GM11168 (cell line): Measurements from ENCODE around the gene PARP15.
"Not testable (repeated sequence)": the region's sequence is repeated elsewhere in the genome, so short reads cannot be mapped to it uniquely, and the experiment has no call there.

Source experiments
- in situ Hi-C: fragments of 300-500 bp; cut with MboI; formaldehyde crosslinking; loops from one replicate; pipeline ENCODE4 v1.12.0; 2022; ENCODE audit warnings: low sequenced_read_pairs; ENCODE audit not compliant: unreplicated experiment

The PARP15 gene

DNA sequence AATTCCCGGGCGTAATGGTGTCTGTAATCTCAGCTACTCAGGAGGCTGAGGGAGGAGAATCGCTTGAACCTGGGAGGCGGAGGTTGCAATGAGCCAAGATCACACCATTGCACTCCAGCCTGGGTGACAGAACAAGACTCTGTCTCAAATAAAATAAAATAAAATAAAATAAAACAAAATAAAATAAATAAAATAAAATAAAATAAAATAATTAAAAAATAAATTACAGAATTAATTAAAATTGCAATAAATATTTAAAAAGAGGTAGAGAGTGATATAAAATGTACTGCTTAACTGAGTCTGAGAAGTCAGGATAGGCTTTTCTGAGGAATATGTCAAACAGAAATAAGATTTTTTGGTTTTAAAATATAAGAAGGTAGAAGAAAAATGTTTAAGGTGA lies 80.9 kb downstream of the PARP15 start:
- in situ Hi-C loops: not testable (repeated sequence)

- in situ Hi-C loops: no loop called here
Measured at GRCh38 chr3:122660297-122660974, 83.0 kb downstream of the PARP15 start.

DNA sequence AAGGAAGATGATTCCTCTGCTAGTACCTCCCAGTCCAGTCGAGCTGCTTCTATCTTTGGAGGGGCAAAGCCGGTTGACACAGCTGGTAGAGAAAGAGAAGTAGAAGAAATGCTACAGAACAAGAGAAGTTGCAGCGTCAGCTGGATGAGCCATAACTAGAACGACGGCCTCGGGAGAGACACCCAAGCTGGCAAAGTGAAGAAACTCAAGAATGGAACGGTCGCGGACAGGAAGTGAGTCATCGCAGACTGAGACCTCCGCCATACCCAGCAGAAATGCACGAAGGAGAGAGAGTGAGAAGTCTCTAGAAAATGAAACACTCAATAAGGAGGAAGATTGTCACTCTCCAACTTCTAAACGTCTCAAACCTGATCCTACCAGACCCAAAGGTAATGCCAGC lies 84.2 kb downstream of the PARP15 start:
- in situ Hi-C loops: no loop called here

- in situ Hi-C loops: no loop called here
Measured at GRCh38 chr3:122662505-122662904, 85.1 kb downstream of the PARP15 start.

- in situ Hi-C loops: no loop called here
Measured at GRCh38 chr3:122665226-122665786, 87.9 kb downstream of the PARP15 start.

- in situ Hi-C loops: no loop called here
Measured at GRCh38 chr3:122665881-122666280, 88.4 kb downstream of the PARP15 start.

DNA sequence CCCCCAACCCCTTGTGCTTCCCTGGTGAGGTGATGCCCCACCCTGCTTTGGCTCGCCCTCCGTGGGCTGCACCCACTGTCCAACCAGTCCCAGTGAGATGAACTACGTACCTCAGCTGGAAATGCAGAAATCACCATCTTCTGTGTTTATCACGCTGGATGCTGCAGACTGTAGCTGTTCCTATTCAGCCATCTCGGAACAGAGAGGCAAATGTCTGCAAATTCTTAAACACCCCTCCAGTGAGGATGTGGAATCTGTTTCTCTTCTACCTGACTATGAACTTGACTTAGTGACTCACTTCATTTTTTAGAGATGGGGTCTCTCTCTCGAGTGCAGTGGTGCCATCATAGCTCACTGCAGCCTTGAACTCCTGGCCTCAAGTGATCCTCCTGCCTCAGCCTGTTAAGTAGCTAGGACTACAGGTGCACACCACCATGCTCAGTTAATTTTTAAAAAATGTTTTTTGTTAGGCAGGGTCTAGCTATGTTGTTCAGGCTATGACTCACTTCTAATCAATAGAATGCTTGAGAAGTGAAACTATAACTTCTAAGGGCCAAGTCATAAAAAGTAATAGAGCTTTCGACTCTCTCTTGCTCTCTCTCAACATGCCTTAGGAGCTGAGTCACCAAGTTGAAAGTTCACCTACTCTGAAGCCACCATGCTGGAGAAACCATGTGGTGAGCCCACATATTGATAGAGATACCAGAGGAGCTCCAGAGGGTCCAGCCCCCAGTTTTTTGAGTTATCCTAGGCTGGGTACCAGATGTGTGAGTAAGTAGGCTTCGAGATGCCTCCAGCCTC lies 91.7 kb downstream of the PARP15 start:
- in situ Hi-C loops: no loop called here

- in situ Hi-C loops: no loop called here
Measured at GRCh38 chr3:122671553-122671952, 94.1 kb downstream of the PARP15 start.

- in situ Hi-C loops: no loop called here
Measured at GRCh38 chr3:122674339-122674738, 96.9 kb downstream of the PARP15 start.

DNA sequence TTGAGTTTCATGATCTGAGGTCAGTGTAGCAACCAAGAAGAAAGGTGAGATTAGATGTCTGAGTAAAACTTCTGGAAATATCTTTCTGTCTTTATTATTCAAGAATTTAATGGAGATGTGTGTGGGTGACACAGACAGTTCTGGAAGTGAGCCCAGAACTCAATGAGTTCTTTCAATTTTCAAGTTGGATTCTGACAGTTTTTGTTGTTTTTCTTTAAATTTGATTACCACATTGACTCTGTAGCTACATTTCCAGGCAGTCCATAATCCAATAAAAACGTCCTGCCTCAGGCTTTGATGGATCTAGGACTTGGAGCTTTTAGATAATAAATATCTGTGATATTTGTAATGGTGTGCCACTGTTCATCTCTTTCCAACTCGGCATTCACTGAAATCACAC lies 99.3 kb downstream of the PARP15 start:
- in situ Hi-C loops: loop anchor here (5.0 kb wide), 1 partner anchor 109 kb away; no protein-coding TSS in a partner anchor

DNA sequence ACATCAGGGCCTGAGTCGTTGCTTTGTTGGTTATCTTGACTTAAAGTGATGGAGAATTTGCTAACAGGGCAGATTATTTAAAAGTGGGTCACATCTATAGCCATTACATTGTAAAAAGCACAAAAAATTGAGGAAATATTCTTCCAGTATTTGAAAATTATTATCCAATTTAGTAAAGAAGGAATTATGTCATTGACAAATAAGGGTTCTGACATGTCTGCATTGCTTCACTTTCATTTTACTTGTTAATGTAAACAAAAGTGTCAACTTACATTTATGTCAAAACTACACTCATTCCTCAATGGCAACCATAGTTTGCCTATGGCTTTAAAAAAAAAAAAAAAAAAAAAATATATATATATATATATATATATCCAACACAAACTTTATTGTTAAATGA lies 99.8 kb downstream of the PARP15 start:
- in situ Hi-C loops: loop anchor here (5.0 kb wide), 1 partner anchor 110 kb away; no protein-coding TSS in a partner anchor

- in situ Hi-C loops: loop anchor here (5.0 kb wide), 1 partner anchor 111 kb away; no protein-coding TSS in a partner anchor
Measured at GRCh38 chr3:122678506-122678905, 101.1 kb downstream of the PARP15 start.

DNA sequence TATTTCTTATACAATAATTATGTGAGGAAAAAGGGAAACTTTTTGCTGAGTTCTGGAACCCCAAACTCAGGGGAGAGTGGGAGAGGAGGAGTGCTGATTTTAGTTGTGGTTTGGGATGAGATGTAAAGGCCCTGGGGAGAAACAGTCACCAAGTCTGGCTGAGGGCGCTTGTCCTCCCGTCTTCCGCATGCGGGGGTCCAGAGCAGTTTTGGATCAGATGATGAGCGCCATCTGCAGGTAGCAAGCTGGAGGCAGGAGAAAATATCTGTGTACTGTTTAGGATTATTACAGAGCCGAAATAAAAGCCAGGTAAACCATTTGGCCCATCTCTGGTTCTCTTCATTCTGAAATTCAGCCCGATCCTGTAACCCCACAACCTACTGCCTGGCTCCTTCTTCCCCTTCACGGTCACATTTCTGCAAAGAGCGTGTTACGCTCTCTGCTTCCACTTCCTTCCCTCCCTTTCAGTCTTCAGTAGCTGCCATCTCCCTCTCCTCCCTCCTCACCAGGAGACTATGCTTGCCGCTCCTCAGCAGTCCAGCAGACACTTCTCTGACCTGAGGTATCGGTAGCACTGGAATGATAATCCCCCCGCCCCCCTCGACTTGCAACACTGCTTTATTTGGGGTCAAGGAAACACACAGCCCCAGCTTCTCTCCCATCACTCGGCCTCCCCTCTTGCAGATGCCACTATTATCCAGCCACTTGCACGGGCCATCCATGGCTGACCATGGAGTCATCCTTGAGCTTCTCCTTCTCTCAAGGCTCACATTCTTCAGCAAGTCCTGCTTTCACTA lies 101.8 kb downstream of the PARP15 start:
- in situ Hi-C loops: loop anchor here (5.0 kb wide), 1 partner anchor 112 kb away; no protein-coding TSS in a partner anchor

GRCh38 chr3:122679882-122680474 lies 102.5 kb downstream of the PARP15 start:
- in situ Hi-C loops: loop anchor here (5.0 kb wide), 1 partner anchor 113 kb away; no protein-coding TSS in a partner anchor

DNA sequence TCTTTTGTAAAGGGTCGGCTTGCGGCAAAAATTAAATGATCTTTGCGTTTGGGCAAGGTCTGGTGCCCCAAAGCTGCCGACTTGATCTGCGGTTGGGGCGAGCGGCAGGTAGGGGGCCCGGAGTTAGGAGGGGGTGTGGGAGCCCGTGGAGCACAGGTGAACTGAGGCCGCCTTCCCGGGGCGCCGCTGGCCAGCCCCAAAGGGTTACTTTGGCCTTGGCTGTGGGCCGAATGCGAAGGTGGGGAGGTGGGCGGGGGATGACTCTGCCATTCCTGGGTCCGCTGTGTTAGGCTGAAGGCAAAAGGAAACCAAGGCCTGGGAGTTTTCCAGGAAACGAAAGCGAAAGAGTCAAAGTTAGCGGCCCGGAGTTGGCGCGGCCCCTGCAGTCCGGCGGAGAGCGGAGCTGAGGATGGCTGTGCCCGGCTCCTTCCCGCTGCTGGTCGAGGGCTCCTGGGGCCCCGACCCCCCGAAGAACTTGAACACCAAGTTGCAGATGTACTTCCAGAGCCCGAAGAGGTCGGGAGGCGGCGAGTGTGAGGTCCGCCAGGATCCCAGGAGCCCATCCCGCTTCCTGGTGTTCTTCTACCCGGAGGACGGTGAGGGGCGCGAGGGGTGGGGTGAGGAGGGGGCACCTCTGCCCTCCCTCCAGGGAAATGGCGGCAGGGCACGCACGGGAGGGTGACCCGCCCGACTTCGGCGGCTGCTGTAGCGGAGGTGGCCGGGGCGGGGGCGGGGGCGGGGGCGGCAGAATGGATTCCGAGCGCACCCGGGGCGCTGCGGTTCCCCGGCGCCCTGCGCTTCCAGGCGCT lies 103.2 kb downstream of the PARP15 start, which contains the start of gene PARP14:
PARP14 (plus strand) TSS at position 365 of the 809 bp plus-strand sequence; CDS start at position 410, 45 bp downstream.
- in situ Hi-C loops: no loop called here

DNA sequence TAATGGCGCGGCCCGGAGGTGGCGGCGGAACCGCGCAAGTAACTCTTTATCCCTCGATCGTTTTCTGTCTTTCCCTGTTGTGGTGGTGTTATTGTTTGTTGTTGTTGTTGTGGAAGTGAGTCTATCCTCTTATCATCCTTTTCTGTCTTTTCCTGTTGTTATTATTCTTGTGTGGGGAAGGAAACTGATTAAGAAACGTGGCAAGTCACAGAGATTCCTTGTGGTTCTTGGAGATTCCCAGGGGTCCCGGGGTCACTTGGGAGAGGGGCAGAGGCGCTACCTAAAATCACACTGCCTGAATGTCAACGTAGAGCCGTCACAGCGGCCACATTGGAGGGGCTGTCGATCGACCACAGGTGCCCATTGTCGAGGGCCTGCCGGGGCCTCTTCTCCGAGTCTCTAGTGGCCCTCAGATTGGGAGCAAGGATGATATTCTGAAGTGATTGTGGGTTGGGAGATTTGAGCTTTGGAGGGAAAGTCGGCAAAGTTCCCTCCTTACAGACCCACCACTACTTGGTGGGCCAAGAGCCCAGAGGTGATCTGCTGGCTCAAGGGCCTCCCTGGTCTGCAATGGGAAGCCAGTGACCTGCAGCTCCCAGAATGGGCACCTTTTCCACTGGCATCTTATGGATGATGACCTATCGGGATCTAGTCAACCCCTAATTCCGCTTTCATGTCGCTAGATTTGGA lies 104.0 kb downstream of the PARP15 start:
- in situ Hi-C loops: no loop called here

DNA sequence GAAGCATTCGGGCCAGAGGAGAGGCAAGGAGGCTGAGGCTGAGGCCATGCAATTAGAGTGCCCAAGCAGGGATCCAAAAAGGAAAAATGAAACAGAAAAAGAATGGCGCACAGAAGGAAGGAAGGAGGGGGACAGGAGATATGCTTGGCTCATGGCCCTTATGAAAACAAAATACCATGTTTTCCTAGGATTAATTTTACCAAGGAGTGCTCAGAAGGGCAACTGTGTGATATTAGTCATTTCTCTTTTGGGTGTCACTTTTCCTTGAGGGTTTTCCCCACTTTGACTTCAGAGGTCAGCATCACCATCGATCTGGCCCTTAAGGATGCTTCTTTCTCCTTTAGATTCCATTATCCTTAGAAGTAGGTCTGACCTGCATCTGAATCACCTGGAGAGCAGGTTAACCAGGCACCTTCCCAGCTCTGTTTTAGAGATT lies 104.5 kb downstream of the PARP15 start:
- in situ Hi-C loops: no loop called here

GRCh38 chr3:122682778-122683411 lies 105.4 kb downstream of the PARP15 start:
- in situ Hi-C loops: not testable (repeated sequence)
